A549 (cell line): ENCODE measurements around the gene DYNC1I1.

Source experiments
- CHD2 ChIP-seq: fragments of 150-350 bp; IDR thresholded peaks from 2 replicates; pipeline ENCODE4 v1.6.1; 2014; ENCODE audit warnings: low read length; ENCODE audit not compliant: partially characterized antibody
- CTCF ChIP-seq: fragments of >200 bp; sonication (Bioruptor Twin); formaldehyde crosslinking; IDR thresholded peaks from 3 replicates; pipeline ENCODE4 v1.5.1; 2016
- EP300 ChIP-seq, 2 experiments: fragments of >200 bp; sonication (Bioruptor Twin); formaldehyde crosslinking; IDR thresholded peaks; 2 replicates in 1 of 2; 3 replicates in 1 of 2; pipeline ENCODE4 v1.6.1; 2016 to 2017
- JUN ChIP-seq, 2 experiments: fragments of >200 bp; sonication (Bioruptor Twin); formaldehyde crosslinking; IDR thresholded peaks; 2 replicates in 1 of 2; 3 replicates in 1 of 2; pipeline ENCODE4 v1.6.1; 2016 to 2017
- POLR2A ChIP-seq: IDR thresholded peaks from 2 replicates; pipeline ENCODE4 v1.6.1; 2012; ENCODE audit warnings: mild to moderate bottlenecking, low read length
- USF2 ChIP-seq: fragments of 450-650 bp; IDR thresholded peaks from 2 replicates; pipeline ENCODE4 v1.6.1; 2014; ENCODE audit warnings: antibody characterized with exemption

DNA sequence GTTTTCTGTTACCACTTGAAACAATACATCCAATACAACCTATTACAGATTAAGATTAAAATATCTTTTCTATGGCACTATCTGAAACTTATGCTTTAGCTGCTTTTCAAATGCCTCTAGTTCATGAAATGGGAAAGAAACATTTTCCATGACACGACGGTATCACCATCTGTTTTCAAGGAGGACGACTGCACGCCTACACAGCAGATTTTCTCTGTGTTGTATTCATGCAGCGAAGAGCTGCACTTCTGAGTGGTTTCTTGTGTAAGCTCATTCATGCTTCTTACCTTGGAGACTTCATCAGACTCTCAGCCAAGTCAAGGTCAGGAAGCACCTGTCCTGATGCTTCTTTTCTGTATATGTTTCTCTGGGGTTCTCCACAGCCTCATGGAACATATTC is 179.2 kb downstream of the DYNC1I1 start:
- no peak for TF ChIP-seq CHD2
- TF ChIP-seq EP300 (IDR thresholded peaks at IDR 0.05), result no peak
- no peak for TF ChIP-seq POLR2A
- TF ChIP-seq USF2, result no peak
- TF ChIP-seq CTCF, result no peak
- no peak for TF ChIP-seq JUN (IDR thresholded peaks at IDR 0.05)
